Mucosa of gallbladder (tissue), 1 donor: Measurements from ENCODE around the gene PI3. TPM values are rescaled to one million over a fixed set of nuclear protein-coding genes. Genes with fewer than 3 reads are reported as not detected.
"Not testable (repeated sequence)": the region's sequence is repeated elsewhere in the genome, so short reads cannot be mapped to it uniquely, and the experiment has no call there.

Experiments used
- DNase-seq: peaks from one replicate; pipeline ENCODE4 v3.0.0-alpha.2; 2020; ENCODE audit warnings: low spot score
- total RNA-seq: library from RNA; stranded (reverse); gene quantifications from one replicate; pipeline ENCODE4 v1.2.1, GENCODE V29; 2021
- donor health status: DM: no; HTN: no; CAD: no.

Gene PI3
- total RNA-seq, result not detected

- no peak for DNase-seq
Observed at GRCh38 chr20:45174434-45175364, at the start of gene PI3. Gene PI3, plus strand, starts transcription at chr20:45174902. Its CDS starts 21 bp downstream, at chr20:45174923.

DNA sequence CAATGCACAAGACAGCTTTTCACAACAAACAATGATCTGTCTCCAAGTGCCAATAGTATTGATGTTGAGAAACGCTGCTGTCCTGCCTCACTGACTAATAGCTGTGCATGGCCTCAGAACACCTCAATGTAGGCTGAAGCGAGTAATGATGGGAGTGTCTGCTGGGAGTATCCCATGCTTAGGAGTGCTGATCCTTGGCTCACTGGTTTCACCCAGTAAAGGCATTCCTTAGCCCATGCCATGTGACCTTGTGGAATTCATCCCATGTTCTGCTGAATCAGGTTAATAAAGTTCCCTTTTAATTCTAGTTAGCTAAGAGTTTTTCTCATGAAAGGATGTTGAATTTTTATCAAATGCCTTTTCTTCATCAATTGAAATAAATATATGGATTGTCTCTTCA, 46.6 kb upstream of the PI3 start:
- no peak for DNase-seq

DNA sequence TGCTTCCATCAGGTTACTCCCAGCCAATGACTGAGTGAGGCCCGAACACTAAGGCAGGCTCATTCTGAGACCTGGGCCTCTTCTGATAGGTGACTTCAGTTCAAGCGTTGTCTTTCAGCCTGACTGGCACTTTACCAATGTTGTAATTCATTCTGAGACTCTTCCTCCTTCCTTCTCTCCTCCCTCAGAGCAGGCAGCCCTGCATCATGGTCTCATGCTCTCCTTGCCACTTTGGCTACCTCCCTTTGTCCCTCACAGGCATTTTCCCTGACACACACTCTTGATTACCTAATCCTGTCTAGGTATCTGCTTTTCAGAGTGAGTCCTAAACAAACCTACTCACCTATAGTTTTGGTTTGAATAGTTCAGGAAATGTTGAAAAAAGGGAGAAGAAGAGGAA, 37.8 kb upstream of the PI3 start:
- no peak for DNase-seq

GRCh38 chr20:45138561-45139300, 36.0 kb upstream of the PI3 start:
- peak; percentile 65 for DNase-seq

DNA sequence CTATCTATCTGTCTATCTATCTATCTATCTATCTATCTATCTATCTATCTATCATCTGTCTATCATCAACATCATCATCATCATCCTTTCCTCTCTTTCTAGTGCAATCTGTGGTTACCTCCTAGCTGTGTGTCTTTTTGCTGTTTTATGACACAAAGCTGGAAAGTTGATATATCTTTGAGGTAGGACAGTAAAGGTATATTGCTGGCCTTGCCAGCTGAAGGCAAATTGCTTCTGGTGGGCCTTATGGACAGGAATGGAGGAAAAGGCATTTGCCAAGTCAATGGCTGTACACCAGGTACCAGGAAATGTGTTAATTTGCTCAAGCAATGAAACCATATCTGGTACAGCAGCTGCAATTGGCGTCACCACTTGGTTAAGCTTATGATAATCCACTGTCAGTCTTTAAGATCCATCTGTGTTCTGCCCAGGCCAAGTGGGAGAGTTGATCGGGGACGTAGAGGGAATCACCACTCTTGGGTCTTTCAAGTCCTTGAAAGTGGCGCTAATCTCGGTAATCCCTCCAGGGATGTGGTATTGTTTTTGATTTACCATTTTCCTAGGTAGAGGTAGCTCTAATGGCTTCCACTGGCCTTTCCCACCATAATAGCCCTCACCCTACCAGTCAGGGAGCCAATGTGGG, 34.8 kb upstream of the PI3 start:
- not testable (repeated sequence) for DNase-seq

DNA sequence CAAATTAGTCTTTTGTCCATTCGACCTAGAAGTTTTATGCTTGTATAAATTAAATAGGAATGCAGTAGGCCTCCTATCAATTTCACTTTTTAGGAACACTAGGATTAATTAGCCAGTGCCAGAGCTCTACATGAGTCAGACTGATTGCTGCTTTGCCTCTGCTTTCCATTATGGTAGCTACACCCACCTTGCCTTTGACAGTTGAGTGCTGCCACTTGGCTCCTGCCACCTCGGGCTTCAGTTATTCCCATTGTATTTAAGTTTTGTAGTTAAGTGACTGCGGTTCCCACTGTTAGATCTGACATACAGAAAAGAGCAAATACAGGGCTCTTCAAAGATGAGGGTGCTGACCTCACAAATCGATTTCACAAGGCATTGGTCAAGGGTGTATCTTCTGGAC, 33.9 kb upstream of the PI3 start:
- no peak for DNase-seq

DNA sequence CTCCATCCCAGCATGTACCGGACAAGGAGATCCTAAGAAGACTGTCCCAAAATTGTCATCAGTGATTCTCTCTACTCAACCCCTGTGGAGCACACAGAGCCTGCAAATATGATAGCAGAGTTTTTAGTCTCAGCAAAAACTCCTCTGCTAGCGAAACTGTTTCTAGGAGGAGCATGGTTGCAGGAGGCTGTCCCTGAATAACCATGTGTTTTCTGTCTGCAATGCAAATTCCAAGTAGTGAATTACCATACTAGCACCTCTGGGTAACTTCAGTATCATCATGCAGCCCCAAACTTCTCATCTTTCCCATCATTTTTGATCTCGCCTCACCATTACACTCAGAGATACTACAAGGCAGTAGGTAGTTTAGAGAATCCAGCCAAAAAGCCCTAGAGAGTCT, 25.6 kb upstream of the PI3 start:
- DNase-seq, result no peak

GRCh38 chr20:45152405-45152804, 22.3 kb upstream of the PI3 start:
- no peak for DNase-seq

- DNase-seq, result no peak
Observed at GRCh38 chr20:45153147-45153546, 21.6 kb upstream of the PI3 start.

DNA sequence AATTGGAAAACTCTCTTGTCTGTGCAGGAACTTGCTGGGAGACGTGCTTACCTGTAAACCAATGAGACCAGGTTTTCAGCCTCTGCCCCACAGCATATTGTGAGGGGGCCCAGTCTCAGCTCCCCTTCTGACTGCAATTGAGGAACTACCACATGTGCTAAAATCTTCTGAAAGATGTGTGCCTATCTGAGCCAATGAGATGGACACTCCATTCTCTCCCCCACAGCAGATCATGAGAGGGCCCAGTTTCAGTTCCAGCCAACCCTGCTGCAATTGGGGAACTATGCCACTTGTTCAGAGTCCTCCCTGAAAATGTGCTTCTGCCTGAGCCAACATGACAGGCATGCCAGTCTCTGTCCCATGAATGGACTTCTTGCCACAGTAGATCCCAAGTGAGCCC, 20.9 kb upstream of the PI3 start:
- DNase-seq, result no peak

GRCh38 chr20:45154183-45154582, 20.5 kb upstream of the PI3 start:
- DNase-seq, result no peak

DNA sequence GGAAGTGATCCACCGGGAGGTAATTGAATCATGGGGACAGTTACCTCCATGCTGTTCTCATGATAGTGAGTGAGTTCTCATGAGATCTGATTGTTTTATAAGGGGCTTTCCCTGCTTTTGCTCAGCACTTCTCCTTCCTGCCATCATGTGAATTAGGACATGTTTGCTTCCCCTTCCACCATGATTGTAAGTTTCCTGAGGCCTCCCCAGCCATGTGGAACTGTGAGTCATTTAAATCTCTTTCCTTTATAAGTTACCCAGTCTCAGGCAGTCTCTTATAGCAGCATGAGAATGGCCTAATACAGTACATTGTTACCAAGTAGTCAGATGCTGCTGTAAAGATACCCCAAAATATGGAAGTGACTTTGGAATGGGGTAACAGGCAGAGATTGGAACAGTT, 19.9 kb upstream of the PI3 start:
- DNase-seq, result not testable (repeated sequence)

- no peak for DNase-seq
Observed at GRCh38 chr20:45156713-45157112, 18.0 kb upstream of the PI3 start.

DNA sequence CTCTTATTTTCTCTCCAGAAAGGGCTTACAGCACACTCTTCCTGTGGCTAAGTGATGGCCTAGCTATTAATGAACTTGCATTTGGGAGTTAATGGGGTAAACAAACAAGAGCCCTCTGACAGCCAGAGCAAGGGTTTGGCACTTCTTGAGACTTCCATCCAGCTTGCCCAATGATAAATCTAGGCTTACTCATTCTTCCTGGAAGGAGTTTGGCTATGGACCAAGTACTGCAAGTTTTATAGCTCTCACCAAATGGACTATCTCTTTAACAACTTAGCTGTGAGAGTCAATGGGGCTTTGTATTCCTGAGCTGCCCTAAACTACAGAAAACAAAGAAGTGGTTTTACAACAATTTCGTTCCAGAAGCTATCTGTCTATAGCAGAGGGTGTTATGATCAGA, 16.7 kb upstream of the PI3 start:
- DNase-seq, result no peak

DNA sequence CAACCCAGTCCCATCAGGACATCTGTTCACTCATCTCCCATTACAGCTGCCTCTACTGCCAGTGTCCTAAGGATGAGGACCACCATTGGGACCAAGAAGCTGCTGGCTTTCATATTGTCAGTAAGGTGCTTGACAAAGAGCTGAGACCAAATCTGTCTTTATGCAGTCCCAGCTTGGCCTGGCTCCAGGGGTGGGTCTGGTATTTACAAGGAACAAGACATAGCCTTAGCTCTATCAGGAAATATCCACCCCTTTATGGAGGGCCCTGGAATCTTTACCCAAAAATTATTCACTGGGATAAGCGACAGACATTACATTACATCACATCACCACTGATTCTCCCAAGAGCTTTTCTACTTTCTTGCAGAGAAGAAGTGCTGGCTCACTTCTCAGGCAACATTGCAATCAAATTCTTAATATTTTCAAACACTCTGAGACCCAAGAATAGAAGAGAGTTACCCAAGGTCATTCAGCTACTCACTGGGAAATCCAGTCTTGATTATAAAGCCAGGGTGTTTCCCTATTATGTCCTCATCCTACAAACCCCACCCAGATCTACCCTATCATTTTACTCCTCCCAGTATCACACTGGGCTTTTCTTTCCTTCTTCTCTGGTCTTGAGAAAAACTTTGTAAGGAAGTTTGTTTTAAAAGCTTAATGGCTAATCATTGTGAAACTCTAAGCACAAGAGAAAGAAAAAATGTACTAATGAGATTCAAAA, 11.5 kb upstream of the PI3 start:
- DNase-seq, result no peak

DNA sequence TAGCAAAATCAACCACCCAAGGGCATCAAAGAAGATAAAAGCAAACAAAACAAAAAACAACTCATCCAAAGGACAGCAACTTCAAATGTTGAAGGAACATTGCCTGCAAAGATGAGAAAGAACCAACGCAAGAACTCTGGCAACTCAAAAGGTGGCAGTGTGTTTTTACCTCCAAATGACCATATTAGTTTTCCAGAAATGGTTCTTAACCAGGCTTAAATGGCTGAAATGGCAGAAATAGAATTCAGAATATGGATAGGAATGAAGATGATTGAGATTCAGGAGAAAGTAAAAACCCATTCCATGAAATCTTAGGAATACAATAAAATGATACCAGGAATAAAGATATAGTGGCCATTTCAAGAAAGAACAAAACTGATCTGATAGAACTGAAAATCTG, 9.8 kb upstream of the PI3 start:
- DNase-seq, result no peak

- no peak for DNase-seq
Observed at GRCh38 chr20:45173522-45173921, 1.2 kb upstream of the PI3 start.

DNA sequence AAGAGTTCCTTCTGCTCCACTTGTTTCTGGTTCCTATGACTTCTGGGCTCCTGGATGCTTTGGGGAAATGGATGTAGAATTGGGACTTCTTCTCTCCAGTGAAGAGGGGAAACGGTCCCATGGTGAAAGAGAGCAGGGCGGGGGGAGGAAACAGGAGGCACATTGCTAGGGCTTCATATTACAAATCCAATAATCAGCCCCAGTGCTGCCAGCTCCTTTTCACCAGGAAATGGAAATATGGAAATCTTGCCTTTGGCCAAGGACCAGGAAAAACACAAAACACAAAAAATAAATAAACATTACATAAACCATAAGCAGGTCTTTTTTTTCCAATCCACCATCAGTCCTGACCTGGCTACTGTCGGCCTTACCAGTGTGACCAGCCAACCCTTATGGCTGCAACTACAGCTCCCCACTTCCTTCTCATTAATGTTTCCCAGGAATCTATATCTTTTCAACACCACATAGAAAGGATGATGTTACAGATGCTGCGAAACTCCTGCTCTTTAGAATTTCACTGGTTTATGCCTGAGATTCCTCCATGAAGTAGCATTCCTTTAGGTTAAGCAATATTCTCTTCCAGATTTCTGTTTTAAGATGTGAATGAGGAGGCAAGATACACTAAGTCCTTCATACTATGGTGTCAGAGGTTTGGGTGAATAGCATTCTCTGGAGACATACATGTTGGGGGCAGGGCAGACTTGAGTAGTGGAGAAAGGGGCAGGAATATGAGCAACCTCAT, 2.0 kb downstream of the PI3 start:
- no peak for DNase-seq

DNA sequence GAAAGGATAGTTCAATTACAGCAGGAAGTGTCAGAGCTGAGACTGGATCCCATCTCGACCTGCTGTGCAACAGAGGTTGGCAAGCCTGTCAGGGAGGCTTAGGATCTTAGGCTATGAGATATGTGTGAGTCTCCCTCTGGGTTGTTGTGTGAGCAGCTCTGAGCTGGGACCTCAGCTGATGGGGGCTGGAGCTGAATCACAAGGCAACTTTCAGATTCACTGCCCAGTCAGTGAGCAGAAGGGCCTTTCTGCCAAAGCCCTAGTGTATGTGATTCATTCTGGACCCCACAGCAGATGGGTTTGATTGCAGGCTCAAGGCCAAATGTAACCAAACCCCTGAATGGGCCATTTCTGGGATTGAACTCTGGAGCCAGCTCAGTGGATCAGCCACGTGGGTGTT, 4.5 kb downstream of the PI3 start:
- no peak for DNase-seq

DNA sequence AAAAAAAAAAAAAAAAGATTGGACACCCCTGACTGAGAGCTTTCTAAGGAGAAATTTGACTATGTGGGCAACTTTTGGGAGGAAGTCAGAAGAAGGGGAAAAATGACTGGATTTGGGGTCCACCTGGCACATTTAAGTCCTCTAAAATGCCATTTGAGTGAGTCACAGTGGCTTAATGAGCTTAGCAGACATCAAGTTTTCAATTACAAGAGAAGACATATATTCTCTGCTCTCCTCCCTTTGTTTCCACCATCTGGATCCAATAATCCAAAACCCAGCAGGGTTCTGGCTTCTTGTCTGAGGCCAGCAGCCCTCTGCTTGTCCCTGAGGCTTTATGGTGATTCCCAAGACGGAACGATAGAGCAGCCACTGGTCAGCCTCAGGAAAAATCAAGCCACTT, 6.9 kb downstream of the PI3 start:
- no peak for DNase-seq

- DNase-seq, result no peak
Observed at GRCh38 chr20:45183084-45183483, 8.4 kb downstream of the PI3 start.
